Ammon's horn (tissue), 1 donor: ENCODE measurements around the gene CD2BP2.
"Not testable (repeated sequence)": the region's sequence is repeated elsewhere in the genome, so short reads cannot be mapped to it uniquely, and the experiment has no call there.

Source experiments
- DNase-seq: peaks from one replicate; pipeline ENCODE4 v3.0.0-alpha.2; 2016; ENCODE audit warnings: low spot score

The CD2BP2 gene

GRCh38 chr16:30355144-30355953 lies at the start of gene CD2BP2:
TSS of gene CD2BP2 (minus strand) at chr16:30355308. CDS start at chr16:30354681, 627 bp downstream.
- peak; percentile 99 for DNase-seq

DNA sequence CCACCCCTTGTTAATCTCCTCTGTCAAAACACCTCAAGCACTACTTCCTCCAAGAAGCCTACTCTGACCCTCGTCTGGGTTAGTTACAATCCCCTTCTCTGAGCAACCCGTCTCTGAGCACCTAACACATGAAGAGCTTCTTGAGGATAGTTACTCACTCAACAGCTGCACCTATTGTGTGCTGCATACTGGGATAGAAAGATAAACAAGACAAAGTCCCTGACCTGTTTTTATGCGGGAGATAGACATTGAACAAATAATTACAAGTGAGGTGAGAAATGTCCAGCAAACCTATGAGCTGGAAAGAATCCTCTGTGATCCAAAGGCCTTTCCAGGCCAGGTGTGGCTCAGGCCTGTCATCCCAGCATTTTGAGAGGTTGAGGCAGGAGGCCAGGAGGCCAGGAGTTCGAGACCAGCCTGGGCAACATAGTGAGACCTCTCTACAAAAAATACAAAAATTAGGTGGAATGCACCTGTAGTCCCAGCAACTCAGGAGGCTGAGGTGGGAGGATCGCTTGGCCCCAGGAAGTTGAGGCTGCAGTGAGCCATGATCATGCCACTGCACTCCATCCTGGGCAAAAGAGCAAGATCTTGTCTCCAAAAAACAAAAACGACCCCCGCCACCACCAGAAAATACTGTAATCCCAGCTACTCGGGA lies 46.8 kb upstream of the CD2BP2 start:
- DNase-seq: no peak

GRCh38 chr16:30399435-30400186 lies 44.5 kb upstream of the CD2BP2 start:
- no peak for DNase-seq

GRCh38 chr16:30398661-30399434 lies 43.7 kb upstream of the CD2BP2 start:
- DNase-seq: no peak

- DNase-seq: no peak
These were observed 42.9 kb upstream of the CD2BP2 start for GRCh38 chr16:30397776-30398660.

GRCh38 chr16:30397056-30397455 lies 41.9 kb upstream of the CD2BP2 start:
- no peak for DNase-seq

GRCh38 chr16:30396627-30397026 lies 41.5 kb upstream of the CD2BP2 start:
- not testable (repeated sequence) for DNase-seq

- no peak for DNase-seq
These were observed 41.0 kb upstream of the CD2BP2 start for GRCh38 chr16:30395992-30396585.

DNA sequence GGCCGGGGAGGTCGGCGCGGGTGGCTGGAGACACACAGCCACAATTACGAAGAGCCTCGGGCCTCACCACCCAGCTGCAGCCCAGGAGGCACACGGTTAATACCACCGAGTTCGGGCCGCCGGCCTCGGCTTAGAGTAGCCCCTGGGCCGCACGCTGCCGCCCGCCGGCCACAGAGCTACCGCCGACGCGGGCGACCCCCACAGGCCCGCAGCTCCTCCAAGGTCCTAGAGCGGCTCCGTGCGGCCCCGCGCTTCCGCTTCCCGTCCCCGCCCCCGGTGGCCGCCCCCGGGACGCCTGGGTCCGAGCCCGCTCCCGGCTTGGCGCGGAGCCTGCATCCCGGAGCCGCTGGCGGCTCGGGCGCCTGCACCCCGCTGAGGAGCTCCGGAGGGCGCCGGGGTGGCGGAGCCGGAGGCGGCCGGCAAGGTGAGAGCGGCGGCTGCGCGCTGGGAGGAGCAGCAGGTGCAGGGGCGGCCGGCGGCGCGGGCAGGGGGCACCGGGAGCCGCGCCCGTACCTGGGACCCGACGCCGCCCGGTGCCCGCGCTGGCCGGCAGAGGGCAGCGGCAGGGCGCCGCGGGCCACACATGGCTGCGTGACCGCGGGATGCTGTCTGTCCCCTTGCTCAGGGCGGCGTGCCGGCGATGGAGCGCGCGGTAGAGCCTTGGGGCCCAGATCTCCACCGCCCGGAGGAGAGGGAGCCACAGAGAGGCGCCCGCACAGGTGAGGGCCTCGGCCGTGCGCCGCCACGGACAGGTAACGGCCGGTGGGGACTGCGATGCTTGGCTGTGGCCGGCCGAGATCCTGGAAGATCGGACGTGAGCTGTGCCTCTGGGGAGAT lies 40.3 kb upstream of the CD2BP2 start, which contains the start of gene ZNF48:
Gene ZNF48 (plus strand): TSS at position 266 of the 837 bp plus-strand sequence. CDS start 375 bp downstream, at position 641.
- DNase-seq: peak; percentile 94

DNA sequence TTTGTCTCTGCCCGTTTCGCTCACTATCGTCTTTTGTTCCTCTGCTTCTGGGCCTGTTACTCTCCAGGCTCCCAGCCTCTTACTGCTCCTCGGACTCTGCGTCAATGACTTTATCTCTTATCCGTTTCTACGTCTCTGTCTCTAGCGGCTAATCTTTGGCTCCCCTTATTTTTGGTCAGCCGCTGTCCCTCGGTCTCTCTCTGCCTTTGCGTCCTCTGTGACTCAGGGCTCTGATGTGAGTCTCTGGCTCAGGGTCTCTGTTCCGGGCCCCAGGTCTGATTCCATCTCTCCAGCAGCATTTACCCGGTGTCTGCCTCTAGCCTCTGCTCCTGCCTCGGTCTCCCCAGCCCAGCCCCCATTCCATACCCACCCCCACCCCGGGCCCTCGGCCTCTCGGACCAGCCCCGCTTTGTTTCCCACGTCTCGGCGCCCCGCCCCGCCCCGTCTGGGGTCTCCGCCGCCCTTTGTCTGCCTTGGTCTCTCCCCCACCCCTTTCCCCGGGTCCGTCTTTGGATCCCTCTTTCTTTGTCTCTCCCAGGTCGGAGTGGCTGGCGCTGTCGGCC lies 39.6 kb upstream of the CD2BP2 start:
- no peak for DNase-seq

- no peak for DNase-seq
These were observed 28.4 kb upstream of the CD2BP2 start for GRCh38 chr16:30383521-30383920.

DNA sequence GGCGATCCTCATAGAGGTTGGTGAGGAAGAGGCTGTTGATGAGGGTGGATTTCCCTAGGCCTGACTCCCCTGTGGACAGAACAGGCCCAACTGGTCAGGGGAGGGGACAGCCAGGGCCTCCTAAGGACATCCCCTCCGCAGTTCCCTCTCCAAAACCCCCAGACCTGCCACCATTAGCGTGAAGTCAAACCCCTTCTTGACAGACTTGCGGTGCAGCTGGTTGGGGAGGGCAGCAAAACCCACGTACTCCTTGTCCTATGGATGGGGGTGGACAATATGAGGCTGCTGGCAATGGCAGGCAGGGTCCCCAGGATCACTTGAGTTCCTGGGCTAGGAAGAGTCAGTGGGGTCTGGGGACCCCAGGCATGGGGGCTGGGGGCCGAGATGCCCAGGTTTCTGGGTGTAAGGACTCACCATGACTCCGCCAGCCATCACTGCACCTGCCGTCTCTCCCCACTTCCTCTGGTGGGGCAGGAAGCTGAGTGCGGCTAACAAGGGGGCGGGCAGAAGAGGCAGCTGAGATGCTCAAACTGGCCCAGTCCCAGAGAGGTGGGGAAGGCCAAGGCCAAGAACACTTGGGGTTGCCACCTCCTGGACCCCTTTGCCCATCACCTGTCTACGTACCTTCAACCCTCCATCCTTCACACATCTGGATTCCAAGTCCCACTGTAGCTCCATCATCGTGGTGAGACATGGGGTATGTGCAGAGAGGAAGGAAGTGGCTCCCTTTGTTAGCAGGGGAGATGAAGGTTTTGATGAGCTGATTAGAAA lies 27.2 kb upstream of the CD2BP2 start, which contains the start of gene SEPTIN1:
Gene SEPTIN1 (minus strand): TSS at position 451 of the 771 bp plus-strand sequence. CDS start 19 bp downstream, at position 432.
- no peak for DNase-seq

- no peak for DNase-seq
These were observed 26.4 kb upstream of the CD2BP2 start for GRCh38 chr16:30381291-30382041.

DNA sequence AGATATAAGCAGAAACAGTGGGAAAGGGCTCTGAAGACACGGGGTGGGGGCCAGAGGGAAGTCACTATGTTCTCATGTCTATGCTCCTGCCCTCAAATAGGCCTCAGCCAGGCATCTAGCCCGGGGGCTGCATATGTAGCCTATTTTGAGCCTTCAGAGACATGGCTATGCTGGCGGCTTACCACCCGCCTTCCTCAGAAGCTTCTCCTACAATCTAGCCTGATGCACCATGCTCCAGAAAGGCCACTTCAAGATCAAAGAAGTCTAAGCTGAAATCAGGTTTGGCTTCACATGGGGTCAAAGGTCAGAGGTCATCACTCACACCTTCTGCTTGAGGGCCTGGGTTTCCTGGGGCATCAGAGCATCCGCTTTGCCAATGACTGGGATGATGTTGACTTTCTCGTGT lies 25.7 kb upstream of the CD2BP2 start:
- DNase-seq: no peak

DNA sequence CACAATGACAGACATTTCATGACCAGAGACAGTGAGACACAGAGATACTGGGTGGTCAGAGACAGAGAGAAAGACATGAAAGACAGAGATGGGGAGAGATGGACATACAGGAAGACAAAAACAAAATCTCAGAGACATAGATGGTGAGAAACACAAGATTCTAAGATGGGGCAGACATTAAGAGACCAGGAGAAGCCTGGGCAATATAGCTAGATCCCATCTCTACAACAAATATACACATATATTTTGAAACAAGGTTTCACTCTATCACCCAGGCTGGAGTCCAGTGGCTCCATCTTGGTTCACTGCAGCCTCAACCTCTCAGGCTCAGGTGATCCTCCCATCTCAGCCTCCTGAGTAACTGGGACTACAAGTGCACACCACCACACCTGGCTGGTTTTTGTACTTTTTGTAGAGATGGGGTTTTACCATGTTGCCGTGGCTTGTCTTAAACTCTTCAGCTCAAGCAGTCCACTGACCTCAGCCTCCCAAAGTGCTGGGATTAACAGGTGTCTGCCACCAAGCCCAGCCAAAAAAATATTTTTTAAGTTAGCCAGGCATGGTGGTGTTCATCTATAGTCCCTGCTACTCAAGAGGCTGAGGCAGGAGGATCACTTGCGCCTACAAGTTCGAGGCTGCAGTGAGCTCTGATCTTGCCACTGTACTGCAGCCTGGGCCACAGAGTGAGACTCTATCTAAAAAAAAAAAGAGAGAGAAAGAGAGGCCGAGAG lies 25.1 kb upstream of the CD2BP2 start:
- no peak for DNase-seq

DNA sequence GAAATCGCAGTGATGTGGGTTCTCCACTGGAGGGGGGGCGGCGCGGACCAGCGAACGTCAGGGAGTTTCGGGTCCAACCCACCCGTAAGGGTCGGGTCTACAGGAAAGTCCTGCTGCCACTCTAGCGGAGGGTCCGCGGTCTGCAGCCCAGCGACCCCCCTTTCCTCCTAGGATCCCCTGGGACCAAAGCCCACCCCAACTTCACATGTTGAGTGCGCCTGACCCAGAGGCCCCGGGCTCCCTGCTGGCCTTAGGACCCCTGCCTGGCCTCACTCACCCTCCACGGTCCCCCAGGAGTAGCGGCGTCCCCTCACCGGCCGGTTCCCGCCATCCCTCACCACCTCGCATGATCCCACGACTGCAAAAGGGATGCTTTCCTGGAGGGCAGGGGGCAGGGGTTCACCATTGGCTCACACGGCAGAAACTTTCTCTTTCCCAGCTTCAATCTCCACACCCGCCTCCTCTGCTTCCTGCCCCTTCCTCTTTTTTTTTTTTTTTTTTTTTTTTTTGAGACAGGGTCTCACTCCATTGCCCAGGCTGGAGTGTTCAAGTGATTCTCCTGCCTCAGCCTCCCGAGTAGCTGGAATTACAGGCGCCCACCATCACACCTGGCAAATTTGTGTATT lies 24.2 kb upstream of the CD2BP2 start:
- no peak for DNase-seq
